ENCODE measurements around the gene ARHGEF6.

DNA sequence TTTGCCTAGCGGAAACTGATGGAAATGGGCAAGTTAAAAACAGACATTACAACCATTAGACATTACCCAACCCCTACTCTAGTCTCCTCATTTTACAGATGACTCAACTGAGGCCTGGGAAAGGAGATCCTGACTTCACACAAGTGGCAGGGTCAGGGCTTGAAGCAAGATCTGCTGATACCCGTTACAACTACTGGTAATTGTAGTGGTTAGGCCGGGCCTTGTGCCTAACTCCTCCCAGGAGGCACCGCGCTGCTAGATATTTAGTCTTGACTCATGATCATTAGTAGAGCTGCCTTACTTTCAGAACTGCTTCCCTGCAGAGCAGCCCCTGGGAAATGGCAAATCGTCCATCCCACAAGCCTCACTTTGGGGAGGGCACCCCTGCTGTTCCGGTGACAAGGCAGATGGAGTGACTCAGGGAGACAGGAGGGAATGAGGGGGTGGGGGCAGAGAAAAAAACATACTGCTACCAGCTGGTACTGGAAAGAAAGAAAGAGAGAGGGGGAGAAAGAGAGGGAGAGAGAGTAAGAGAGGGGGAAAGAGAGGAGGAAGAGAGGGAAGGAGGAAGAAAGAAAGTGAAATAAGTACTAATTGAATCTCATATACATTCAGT lies 12.2 kb downstream of the ARHGEF6 start:
- TF ChIP-seq EP300 (conservative IDR thresholded peaks at IDR 0.05; ENCODE audit: poor library complexity, severe bottlenecking) (no peak), CTCF (IDR thresholded peaks at IDR 0.05; ENCODE audit: poor library complexity, severe bottlenecking) (no peak), EZH2 (IDR thresholded peaks at IDR 0.05; ENCODE audit: borderline replicate concordance, insufficient read depth, low read length, poor library complexity, severe bottlenecking) (no peak), SMC3 (conservative IDR thresholded peaks at IDR 0.05; ENCODE audit: poor library complexity) (no peak)
